Spleen (tissue), 11 donors: ENCODE results near the gene CRB2. TPM values are rescaled to one million over a fixed set of nuclear protein-coding genes. Genes with fewer than 3 reads are reported as not detected.

ENCODE experiments used
- DNase-seq: peaks from one replicate; pipeline ENCODE4 v3.0.0-alpha.2; 2020
- H3K27ac ChIP-seq, 8 donors: fragments of 200-600 bp; sonication (generic) in 7 of 8; 1 replicate in 4 of 8; 2 replicates in 4 of 8; pipeline versions ENCODE4 v1.5.0 to v1.8.0; 2016 to 2021; ENCODE audit warnings: inconsistent platforms in 4 of 8, mild to moderate bottlenecking in 4 of 8, moderate library complexity in 1 of 8
- H3K27me3 ChIP-seq, 7 donors: fragments of 200-600 bp; sonication (generic) in 6 of 7; replicated peaks in 1 of 7; 1 replicate in 4 of 7; 2 replicates in 3 of 7; pipeline versions ENCODE4 v1.5.0 to v1.8.0; 2016 to 2021; ENCODE audit warnings: inconsistent platforms in 3 of 7, mild to moderate bottlenecking in 1 of 7
- H3K36me3 ChIP-seq, 6 donors: fragments of 200-600 bp; sonication (generic) in 5 of 6; 1 replicate in 4 of 6; 2 replicates in 2 of 6; pipeline versions ENCODE4 v1.5.0 to v1.8.0; 2016 to 2021; ENCODE audit warnings: inconsistent platforms in 2 of 6
- H3K4me1 ChIP-seq, 6 donors: fragments of 200-600 bp; sonication (generic) in 5 of 6; 1 replicate in 3 of 6; 2 replicates in 3 of 6; pipeline versions ENCODE4 v1.5.0 to v1.8.0; 2016 to 2021; ENCODE audit warnings: inconsistent platforms in 3 of 6
- H3K4me3 ChIP-seq, 8 donors: fragments of 200-600 bp; sonication (generic) in 7 of 8; 1 replicate in 4 of 8; 2 replicates in 4 of 8; pipeline versions ENCODE4 v1.5.0 to v1.8.0; 2016 to 2021; ENCODE audit warnings: inconsistent platforms in 4 of 8, mild to moderate bottlenecking in 4 of 8, moderate library complexity in 2 of 8
- H3K9me3 ChIP-seq, 8 donors: fragments of 200-600 bp; sonication (generic) in 7 of 8; 1 replicate in 4 of 8; 2 replicates in 4 of 8; pipeline versions ENCODE4 v1.5.0 to v1.8.0; 2016 to 2021; ENCODE audit warnings: inconsistent platforms in 4 of 8
- POLR2A ChIP-seq, 3 donors: fragments of 450-650 bp; IDR thresholded peaks; one replicate each; pipeline ENCODE4 v1.5.1; 2017; ENCODE audit warnings: antibody characterized with exemption in 3 of 3, mild to moderate bottlenecking in 1 of 3
- POLR2AphosphoS5 ChIP-seq, 3 donors: sonication (generic); formaldehyde crosslinking; IDR thresholded peaks; one replicate each; pipeline ENCODE4 v1.5.1; 2017; ENCODE audit warnings: antibody characterized with exemption in 3 of 3
- WGBS, 5 donors: extraction: QIAGEN DNeasy Blood & Tissue Kit in 3 of 5; methylation state at CpG; one replicate each; pipeline versions ENCODE4 v1.1.5 to v1.1.7; 2013 to 2018; 5-methylcytosine and 5-hydroxymethylcytosine counted together
- intact Hi-C: fragments of 100-400 bp; cut with DNase I; formaldehyde crosslinking; loops from one replicate; pipeline ENCODE4 v1.15.0; 2023; ENCODE audit warnings: low total_unique reads
- polyA plus RNA-seq, 3 donors: library from polyadenylated mRNA; stranded (reverse); fragments of 200-250 nt; gene quantifications; one replicate each; pipeline ENCODE4 v1.2.1, GENCODE V29; 2013
- total RNA-seq, 7 donors: library from RNA; depleted of rRNA in 3 of 7; stranded (reverse); fragments of >200 nt in 3 of 7; fragmentation: NEBNext Ultra II Directional in 4 of 7; extraction: Animal tissue kit (Norgen Biotek cat#: 25700) in 4 of 7; gene quantifications; one replicate each; pipeline versions ENCODE4 v1.1.0 to v1.2.1, GENCODE V29; 2016 to 2021
- TF ChIP-seq, protein P1 (sequence below), 11 experiments: fragments of 200-600 bp in 7 of 11; fragments of 450-650 bp in 4 of 11; sonication (generic) in 4 of 11; IDR thresholded peaks in 8 of 11; conservative IDR thresholded peaks in 3 of 11; 1 replicate in 7 of 11; 2 replicates in 4 of 11; pipeline versions ENCODE4 v1.4.0 to v1.8.0; 2016 to 2021; ENCODE audit warnings: antibody characterized with exemption in 11 of 11, inconsistent platforms in 4 of 11, mild to moderate bottlenecking in 1 of 11
- donor health status: healthy with polysubstance abuse.
- donor health status: DM: no; HTN: no; CAD: no; lungs with moderate emphysema.
- donor health status: DM: no; HTN: no; CAD: no.
- donor health status: Bipolar disorder and iron deficiency.
- donor health status: healthy.
- donor health status: DM: no; HTN: no; CAD: no.
- donor health status: DM: yes; HTN: yes; CAD: no.

CRB2 gene
- total and polyA plus RNA-seq, 10 donors = 0.34 to 3.0 (median 1.6) TPM

DNA sequence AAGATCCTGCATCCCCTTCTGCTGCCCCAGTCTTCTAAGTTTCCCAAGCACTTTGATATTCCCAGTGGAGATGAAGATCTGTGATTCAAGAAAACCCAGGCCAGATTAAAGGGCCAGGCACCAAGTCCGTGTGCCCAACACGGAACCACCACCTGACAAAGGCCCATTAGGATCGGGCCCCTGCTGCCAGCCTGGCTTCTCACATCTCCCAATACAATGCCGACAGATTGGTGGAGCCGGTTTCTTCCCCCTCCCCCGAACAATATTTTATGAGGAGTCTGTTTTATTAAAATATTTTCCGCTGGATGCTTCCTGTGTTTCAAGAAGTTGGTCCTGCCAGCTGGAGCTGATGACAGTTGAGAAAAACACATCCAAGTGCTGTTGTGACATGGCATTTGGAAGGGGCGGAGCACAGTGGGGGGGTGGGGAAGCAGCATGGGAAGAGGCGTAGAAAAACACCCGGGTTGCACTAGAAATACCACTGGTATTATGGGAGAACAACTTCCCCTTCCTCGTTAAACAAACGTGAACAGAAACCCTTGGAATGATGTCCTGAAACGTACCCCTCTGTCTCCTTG lies 45.0 kb downstream of the CRB2 start:
- Histone ChIP-seq H3K36me3 (peaks cover 0 to 65% (median 5%) of the 10 kb centered on the region in 6 donors), H3K9me3 (no peaks in the 10 kb centered on the region), H3K4me1 (no peaks in the 10 kb centered on the region), H3K4me3 (no peak overlapping the region), H3K27ac (peak overlapping the region in 5 of 8 donors; percentile 10 to 65 (median 60)), H3K27me3 (no peaks in the 10 kb centered on the region)
- TF ChIP-seq, protein P1, sequence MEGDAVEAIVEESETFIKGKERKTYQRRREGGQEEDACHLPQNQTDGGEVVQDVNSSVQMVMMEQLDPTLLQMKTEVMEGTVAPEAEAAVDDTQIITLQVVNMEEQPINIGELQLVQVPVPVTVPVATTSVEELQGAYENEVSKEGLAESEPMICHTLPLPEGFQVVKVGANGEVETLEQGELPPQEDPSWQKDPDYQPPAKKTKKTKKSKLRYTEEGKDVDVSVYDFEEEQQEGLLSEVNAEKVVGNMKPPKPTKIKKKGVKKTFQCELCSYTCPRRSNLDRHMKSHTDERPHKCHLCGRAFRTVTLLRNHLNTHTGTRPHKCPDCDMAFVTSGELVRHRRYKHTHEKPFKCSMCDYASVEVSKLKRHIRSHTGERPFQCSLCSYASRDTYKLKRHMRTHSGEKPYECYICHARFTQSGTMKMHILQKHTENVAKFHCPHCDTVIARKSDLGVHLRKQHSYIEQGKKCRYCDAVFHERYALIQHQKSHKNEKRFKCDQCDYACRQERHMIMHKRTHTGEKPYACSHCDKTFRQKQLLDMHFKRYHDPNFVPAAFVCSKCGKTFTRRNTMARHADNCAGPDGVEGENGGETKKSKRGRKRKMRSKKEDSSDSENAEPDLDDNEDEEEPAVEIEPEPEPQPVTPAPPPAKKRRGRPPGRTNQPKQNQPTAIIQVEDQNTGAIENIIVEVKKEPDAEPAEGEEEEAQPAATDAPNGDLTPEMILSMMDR (IDR thresholded peaks at IDR 0.05 in 8 of 11, conservative IDR thresholded peaks at IDR 0.05 in 3 of 11) = no peak
- TF ChIP-seq POLR2A (IDR thresholded peaks at IDR 0.05) = no peak
- no peak for TF ChIP-seq POLR2AphosphoS5 (IDR thresholded peaks at IDR 0.05)
- 71 to 84% (median 75%) methylated on average over 13 of the region's 13 CpGs for WGBS, 5 donors
- DNase-seq = no peak
- intact Hi-C loops = no loop called here

GRCh38 chr9:123401879-123402513 lies 46.0 kb downstream of the CRB2 start:
- Histone ChIP-seq H3K9me3 (no peaks in the 10 kb centered on the region), H3K27me3 (no peaks in the 10 kb centered on the region), H3K4me3 (no peak overlapping the region), H3K36me3 (peaks cover 0 to 65% (median 3%) of the 10 kb centered on the region in 6 donors), H3K4me1 (peaks cover 0 to 6% (median 0%) of the 10 kb centered on the region in 6 donors), H3K27ac (peak overlapping the region in 5 of 8 donors; percentile 14 to 65 (median 60))
- WGBS, 5 donors = 70 to 78% (median 72%) methylated on average over 9 of the region's 9 CpGs
- TF ChIP-seq, protein P1 (IDR thresholded peaks at IDR 0.05 in 8 of 11, conservative IDR thresholded peaks at IDR 0.05 in 3 of 11) = peak; percentile 15 to 66 (median 54)
- TF ChIP-seq POLR2AphosphoS5 (IDR thresholded peaks at IDR 0.05) = no peak
- no peak for TF ChIP-seq POLR2A (IDR thresholded peaks at IDR 0.05)
- intact Hi-C loops = no loop called here
- DNase-seq = no peak

- Histone ChIP-seq H3K27me3 (no peaks in the 10 kb centered on the region), H3K4me1 (peaks cover 0 to 6% (median 0%) of the 10 kb centered on the region in 6 donors), H3K9me3 (no peaks in the 10 kb centered on the region), H3K4me3 (no peak overlapping the region), H3K36me3 (peaks cover 0 to 68% (median 3%) of the 10 kb centered on the region in 6 donors), H3K27ac (no peak overlapping the region)
- intact Hi-C loops = no loop called here
- WGBS, 5 donors = 91 to 96% (median 93%) methylated on average over 13 to 17 of the region's 17 CpGs
- no peak for TF ChIP-seq POLR2AphosphoS5 (IDR thresholded peaks at IDR 0.05)
- TF ChIP-seq, protein P1 (IDR thresholded peaks at IDR 0.05 in 8 of 11, conservative IDR thresholded peaks at IDR 0.05 in 3 of 11) = no peak
- no peak for TF ChIP-seq POLR2A (IDR thresholded peaks at IDR 0.05)
- DNase-seq = no peak
Measured at GRCh38 chr9:123402981-123403509, 47.0 kb downstream of the CRB2 start.

DNA sequence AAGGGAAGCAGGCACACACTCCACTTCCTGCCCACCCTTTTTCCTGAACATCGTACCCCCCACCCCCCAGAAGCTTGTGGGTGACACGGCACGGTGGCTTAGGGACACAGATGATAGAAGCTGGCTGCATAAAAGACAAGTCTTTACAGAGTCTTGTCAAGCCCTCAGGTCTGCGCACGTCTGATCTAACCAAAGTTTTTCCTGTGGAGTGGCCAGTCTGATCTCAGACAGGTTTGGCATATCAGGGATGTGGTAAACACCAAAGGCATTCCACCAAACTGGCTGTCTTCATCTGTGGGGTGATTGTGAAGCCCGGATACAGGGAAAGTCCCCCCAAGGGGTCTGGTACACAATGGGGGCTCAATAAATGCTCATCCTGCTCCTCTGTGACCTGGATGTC lies 50.0 kb downstream of the CRB2 start:
- Histone ChIP-seq H3K27me3 (no peaks in the 10 kb centered on the region), H3K27ac (no peak overlapping the region), H3K36me3 (peaks cover 0 to 63% (median 3%) of the 10 kb centered on the region in 6 donors), H3K4me3 (no peak overlapping the region), H3K9me3 (no peaks in the 10 kb centered on the region), H3K4me1 (peaks cover 0 to 6% (median 0%) of the 10 kb centered on the region in 6 donors)
- intact Hi-C loops = no loop called here
- 69 to 82% (median 77%) methylated on average over 6 of the region's 6 CpGs for WGBS, 5 donors
- peak; percentile 20 for DNase-seq
- TF ChIP-seq, protein P1 (IDR thresholded peaks at IDR 0.05 in 8 of 11, conservative IDR thresholded peaks at IDR 0.05 in 3 of 11) = no peak
- no peak for TF ChIP-seq POLR2A (IDR thresholded peaks at IDR 0.05)
